Cerebellar cortex (tissue), 1 donor: Measurements from ENCODE around the gene STKLD1.
"Not testable (repeated sequence)": the region's sequence is repeated elsewhere in the genome, so short reads cannot be mapped to it uniquely, and the experiment has no call there.

Experiments
- DNase-seq: peaks from one replicate; pipeline ENCODE4 v3.0.0-alpha.2; 2015; ENCODE audit warnings: low spot score

Gene STKLD1

GRCh38 chr9:133362359-133363044, 13.7 kb upstream of the STKLD1 start:
- no peak for DNase-seq

- DNase-seq, result no peak
These were observed 9.7 kb upstream of the STKLD1 start for GRCh38 chr9:133366435-133366834.

DNA sequence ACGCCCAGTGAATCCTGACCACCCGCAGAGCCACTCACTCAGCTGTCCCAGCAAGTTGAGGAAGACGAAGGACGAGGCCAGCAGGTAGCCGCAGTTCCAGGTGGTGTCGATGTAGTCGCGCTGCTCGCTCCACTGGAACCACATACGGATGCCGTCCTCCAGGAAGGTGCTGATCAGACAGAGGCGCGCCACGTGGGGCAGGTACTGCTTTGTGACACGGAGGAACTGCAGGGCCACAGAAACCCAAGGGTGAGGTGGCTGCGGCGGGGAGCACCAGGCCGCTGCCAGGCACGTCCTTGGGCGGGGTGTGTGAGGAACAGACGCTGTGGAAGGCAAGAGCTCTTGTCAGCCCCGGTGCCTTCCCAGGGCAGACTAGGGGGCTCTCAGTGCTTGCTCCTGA, 8.9 kb upstream of the STKLD1 start:
- no peak for DNase-seq

GRCh38 chr9:133367778-133368177, 8.4 kb upstream of the STKLD1 start:
- no peak for DNase-seq

- DNase-seq, result peak; percentile 61
These were observed 7.8 kb upstream of the STKLD1 start for GRCh38 chr9:133368249-133368881.

DNA sequence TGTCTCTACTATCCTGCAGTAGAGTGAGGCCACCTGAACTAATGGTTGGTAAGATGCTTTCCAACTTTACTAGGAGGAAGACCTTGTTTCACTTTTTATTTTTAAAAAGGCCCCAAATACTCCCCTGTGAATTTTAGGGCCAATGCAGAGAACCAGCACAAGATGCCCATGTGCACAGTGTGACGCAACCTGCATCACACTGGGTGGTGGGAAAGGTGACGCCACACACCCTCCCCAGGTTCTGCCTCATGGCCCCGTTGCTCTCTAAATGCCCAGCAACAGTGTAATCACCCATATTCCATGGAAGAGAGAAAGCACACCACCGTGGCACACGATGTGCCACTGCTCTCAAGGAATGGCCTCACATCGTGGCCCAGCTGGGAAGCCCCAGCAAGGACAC, 6.7 kb upstream of the STKLD1 start:
- DNase-seq, result no peak

- no peak for DNase-seq
These were observed 6.2 kb upstream of the STKLD1 start for GRCh38 chr9:133369933-133370332.

DNA sequence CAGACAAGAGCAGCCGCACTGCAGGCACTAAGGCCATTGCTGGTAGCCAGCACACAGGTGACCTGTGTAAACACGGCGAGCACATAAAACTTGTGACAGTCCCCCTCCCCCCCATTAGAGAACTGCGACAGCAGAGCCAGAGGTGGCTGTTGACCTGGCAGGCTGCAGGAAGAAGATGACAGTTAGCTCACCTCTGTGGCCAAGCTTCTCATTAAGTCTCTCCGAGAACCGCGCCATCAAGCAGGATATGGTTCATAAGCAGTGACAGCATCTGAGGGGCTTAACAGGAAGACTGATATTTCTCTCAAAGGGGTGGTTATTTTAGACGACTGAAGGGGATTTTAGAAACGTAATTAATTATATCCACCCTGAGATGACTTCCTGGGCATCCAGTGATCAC, 5.5 kb upstream of the STKLD1 start:
- no peak for DNase-seq

DNA sequence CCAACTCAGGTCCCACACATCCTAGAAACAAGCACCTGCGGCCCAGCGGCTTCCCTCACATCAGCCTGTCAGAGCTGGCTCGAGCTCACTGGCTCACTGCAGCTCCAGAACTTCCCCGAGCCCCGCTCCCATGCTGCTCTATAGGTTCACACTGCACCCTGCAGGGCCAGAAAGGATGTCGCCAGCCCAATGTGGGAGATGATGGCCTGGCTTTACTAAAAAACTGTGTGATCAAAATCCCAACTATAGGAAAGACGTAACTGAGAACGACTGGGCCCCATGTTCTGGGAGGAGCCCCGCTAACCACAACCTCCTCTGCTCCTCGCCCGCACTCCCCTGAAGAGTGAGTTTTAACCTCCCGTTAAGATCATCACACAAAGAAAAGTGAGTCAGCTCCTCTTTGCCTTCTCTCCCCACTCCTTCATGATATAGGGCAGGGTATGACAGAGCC, 4.9 kb upstream of the STKLD1 start:
- no peak for DNase-seq

- no peak for DNase-seq
These were observed 4.0 kb upstream of the STKLD1 start for GRCh38 chr9:133372144-133372543.

GRCh38 chr9:133374612-133375115, 1.5 kb upstream of the STKLD1 start:
- no peak for DNase-seq

DNA sequence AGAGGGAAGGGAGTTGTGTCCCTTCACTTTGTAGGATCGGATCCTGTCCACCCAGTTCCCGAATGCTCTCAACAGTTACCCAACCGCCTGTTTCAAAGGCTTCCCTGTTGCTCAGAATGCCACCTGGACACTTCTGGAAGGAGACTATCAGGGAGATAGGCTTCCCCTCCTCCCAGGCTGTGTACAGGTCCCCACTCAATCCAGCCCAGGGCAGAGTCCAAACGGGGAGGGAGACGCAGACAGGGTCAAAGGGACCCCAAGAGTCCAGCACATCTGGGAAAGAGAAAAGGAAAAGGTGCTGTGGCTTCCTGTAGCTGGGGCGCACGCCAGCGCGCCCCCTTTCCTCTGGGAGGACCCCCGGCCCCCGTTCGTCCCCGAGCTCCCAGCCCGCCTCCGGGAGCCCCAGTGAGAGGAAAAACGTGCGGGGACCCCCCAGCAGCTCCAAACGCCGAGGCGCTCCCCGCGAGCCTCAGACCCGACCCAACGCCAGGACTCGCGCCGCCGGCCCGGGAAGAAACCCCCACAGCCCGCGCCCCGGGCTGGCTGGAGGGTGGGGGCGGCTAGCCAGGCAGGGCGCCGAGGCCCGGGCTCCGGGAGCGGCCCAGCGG, 946 bp upstream of the STKLD1 start:
- no peak for DNase-seq

DNA sequence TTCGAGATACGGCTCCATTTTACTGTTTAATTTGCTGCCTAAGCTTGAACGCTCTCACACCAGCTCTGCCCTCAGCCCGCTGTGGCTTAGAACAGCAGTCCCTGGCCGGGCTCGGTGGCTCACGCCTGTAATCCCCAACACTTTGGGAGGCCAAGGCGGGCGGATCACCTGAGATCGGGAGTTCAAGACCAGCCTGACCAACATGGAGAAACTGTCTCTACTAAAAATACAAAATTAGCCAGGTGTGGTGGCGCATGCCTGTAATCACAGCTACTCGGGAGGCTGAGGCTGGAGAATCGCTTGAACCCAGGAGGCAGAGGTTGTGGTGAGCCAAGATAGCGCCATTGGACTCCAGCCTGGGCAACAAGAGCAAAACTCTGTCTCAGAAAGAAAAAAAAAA, 1.1 kb downstream of the STKLD1 start:
- not testable (repeated sequence) for DNase-seq

- DNase-seq, result peak; percentile 41
These were observed 1.6 kb downstream of the STKLD1 start for GRCh38 chr9:133377721-133378216.

DNA sequence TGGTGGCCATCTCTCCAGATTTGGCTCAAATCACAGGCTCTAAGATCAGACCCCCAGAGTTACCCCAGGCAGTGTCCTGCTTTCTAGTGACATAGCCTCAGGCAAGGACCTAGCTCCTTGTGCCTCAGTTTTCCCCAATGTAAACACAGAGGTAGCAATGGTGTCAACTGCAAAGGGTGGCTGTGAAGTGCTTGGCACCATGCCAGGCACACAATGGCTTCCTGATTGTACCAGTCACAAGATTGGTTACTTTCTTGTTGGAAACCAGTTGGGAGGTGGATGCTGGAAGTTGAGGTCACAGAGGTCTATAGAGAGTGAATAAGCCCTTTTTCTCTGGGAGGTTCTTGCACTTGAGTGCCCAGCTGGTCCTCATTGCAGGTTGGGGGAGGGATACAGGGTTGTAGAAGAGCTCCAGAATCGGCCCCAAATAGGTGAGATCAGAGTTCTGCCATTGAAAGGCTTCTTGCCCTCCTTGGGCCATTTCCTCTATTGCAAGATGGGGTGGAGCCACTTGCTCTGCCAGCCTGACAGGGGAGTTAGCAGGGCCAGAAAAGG, 2.3 kb downstream of the STKLD1 start:
- DNase-seq, result no peak

DNA sequence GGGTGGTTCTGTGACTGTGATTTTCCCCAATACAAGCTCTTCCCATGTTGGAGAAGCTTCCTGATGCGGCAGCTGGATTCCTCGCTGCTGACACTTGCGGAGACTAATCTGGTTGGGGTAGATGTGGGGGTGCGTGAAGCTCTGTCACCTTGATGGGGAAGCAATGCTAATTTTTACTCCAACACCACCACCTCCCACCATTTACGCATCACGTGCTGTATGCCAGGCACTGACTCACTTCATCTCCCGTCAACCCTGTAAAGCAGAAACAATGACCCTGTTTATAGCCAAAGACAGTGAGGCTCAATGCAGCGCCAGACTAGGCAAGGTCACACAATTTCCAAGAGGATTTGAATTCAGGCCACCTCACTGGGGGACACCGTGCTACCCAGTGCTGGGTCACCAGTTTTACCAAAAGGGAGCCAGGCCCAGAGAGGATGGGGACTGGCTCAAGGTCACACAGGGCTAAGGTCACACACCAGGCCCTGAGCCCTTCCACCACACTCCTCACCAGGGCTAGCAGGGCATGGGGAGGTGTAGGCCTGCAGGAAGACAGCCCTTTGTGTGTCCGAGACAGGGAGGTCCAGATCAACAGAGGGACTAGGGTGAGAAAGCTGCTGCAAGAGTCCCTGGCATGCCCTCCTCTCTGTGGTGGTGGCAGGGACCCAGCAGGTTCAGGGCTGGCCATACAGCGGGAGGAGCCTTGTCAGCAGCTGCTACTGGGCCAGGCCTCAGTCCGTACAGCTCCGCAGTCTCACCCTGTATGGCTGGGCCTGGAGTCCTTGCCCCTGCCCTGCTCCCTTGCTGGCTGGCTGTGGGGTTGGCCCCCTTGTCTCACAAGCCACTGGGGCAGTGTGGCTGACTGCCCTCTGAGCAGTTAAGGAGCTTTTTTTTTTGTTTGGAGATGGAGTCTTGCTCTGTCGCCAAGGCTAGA, 3.3 kb downstream of the STKLD1 start:
- DNase-seq, result no peak

DNA sequence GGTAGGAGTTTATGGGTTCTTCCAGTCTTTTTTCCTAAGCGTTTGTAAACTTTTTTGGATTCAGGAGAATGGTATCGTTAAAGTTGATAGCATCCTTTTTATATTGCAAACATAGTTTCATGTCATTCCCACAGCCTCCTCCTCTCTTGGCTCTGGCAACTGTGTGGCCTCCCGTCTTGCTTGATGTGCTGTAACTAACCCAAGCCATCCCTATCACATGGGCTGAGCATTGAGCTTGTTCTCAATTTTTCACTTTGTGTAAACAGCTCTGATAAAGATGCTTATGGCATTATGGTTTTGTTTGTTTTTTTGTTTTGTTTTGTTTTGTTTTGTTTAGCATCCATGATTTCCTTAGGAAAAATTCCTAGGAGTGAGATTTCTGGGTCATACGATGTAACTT, 4.6 kb downstream of the STKLD1 start:
- no peak for DNase-seq

DNA sequence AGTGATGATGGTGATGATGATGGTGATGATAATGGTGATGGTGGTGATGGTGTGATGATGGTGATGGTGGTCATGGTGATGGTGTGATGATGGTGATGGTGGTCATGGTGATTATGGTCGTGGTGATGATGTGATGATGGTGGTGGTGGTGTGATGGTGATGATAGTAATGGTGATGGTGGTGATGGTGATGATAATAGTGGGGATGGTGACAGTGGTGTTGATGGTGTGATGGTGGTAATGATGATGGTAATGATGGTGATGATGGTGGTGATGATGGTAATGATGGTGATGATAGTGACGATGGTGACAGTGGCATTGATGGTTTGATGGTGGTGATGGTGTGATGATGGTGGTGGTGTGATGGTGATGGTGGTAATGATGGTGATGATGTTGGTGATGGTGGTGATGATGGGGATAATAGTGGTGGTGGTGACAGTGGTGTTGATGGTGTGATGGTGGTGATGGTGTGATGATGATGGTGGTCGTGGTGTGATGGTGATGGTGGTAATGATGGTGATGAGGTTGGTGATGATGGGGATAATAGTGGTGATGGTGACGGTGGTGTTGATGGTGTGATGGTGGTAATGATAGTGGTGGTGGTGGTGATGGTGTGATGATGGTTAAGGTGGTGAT, 6.5 kb downstream of the STKLD1 start:
- no peak for DNase-seq

DNA sequence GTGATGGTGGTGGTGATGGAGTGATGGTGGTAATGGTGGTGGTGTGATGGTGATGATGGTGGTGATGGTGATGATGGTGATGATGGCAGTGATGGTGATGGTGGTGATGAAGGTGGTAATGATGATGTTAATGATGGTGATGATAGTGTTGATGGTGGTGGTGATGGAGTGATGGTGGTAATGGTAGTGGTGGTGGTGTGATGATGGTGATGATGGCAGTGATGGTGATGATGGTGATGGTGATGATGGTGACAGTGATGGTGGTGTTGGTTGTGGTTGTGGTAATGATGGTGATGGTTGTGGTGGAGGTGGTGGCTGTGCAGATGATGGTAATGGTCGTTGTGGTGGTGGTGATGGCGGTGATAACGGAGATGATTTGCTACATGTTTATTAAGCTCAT, 7.3 kb downstream of the STKLD1 start:
- no peak for DNase-seq

GRCh38 chr9:133384736-133385321, 8.7 kb downstream of the STKLD1 start:
- no peak for DNase-seq

GRCh38 chr9:133385452-133385851, 9.3 kb downstream of the STKLD1 start:
- no peak for DNase-seq
